ENCODE measurements around the gene ACSS1.

- TF ChIP-seq YY1 (IDR thresholded peaks at IDR 0.05; ENCODE audit: insufficient read depth, insufficient read length), result no peak
- TF ChIP-seq ZNF274 (IDR thresholded peaks at IDR 0.05; ENCODE audit: low read depth, low read length), result no peak
Measured at GRCh38 chr20:25040438-25040831, 17.5 kb downstream of the ACSS1 start.
